ENCODE results near the gene AKR1C8. TPM values are rescaled to one million over a fixed set of nuclear protein-coding genes. Genes with fewer than 3 reads are reported as not detected.
"Not testable (repeated sequence)": the region's sequence is repeated elsewhere in the genome, so short reads cannot be mapped to it uniquely, and the experiment has no call there.

The AKR1C8 gene
- total RNA-seq, 2 experiments from 2014 or later: 0.27 to 0.50 TPM

GRCh38 chr10:5151076-5151475 is 33.9 kb downstream of the AKR1C8 start:
- DNase-seq: no peak
- peaks cover 5% of the 10 kb centered on the region for H3K27me3 Mint-ChIP-seq
- no peaks in the 10 kb centered on the region for H3K36me3 Mint-ChIP-seq (ENCODE audit: low read depth)
- ChIA-PET CTCF (interaction anchor here (0.7 kb wide), 1 partner anchor 185 kb away, joined by 3 read pairs; no protein-coding TSS in a partner anchor), POLR2A (no interaction called here)
- no peak overlapping the region for H3K4me3 Mint-ChIP-seq
- H3K4me1 Mint-ChIP-seq: no peaks in the 10 kb centered on the region
- no peak overlapping the region for H3K27ac Mint-ChIP-seq
- peaks cover 10% of the 10 kb centered on the region for H3K9me3 Mint-ChIP-seq

- H3K4me3 Mint-ChIP-seq: no peak overlapping the region
- no peak for DNase-seq
- no peaks in the 10 kb centered on the region for H3K4me1 Mint-ChIP-seq
- H3K27ac Mint-ChIP-seq: no peak overlapping the region
- peaks cover 2% of the 10 kb centered on the region for H3K27me3 Mint-ChIP-seq
- H3K36me3 Mint-ChIP-seq (ENCODE audit: low read depth): no peaks in the 10 kb centered on the region
- peaks cover 10% of the 10 kb centered on the region for H3K9me3 Mint-ChIP-seq
- ChIA-PET POLR2A (no interaction called here), CTCF (no interaction called here)
These were observed 36.3 kb downstream of the AKR1C8 start for GRCh38 chr10:5148678-5149032.

- POLR2A ChIA-PET: no interaction called here
- no peak overlapping the region for H3K4me3 Mint-ChIP-seq
- H3K27ac Mint-ChIP-seq: no peak overlapping the region
- H3K27me3 Mint-ChIP-seq: no peaks in the 10 kb centered on the region
- H3K36me3 Mint-ChIP-seq (ENCODE audit: low read depth): no peaks in the 10 kb centered on the region
- H3K4me1 Mint-ChIP-seq: no peaks in the 10 kb centered on the region
- CTCF ChIA-PET: no interaction called here
- peaks cover 10% of the 10 kb centered on the region for H3K9me3 Mint-ChIP-seq
- no peak for DNase-seq
These were observed 36.8 kb downstream of the AKR1C8 start for GRCh38 chr10:5147981-5148677.

- POLR2A ChIA-PET: no interaction called here
- Mint-ChIP-seq H3K36me3 (ENCODE audit: low read depth) (no peaks in the 10 kb centered on the region), H3K27ac (no peak overlapping the region), H3K27me3 (no peaks in the 10 kb centered on the region), H3K4me1 (no peaks in the 10 kb centered on the region), H3K9me3 (peaks cover 10% of the 10 kb centered on the region), H3K4me3 (no peak overlapping the region)
- CTCF ChIA-PET: no interaction called here
- no peak for DNase-seq
These were observed 37.5 kb downstream of the AKR1C8 start for GRCh38 chr10:5147255-5147980.

GRCh38 chr10:5146920-5147254 is 38.1 kb downstream of the AKR1C8 start:
- Mint-ChIP-seq H3K27ac (no peak overlapping the region), H3K27me3 (no peaks in the 10 kb centered on the region), H3K4me3 (no peak overlapping the region), H3K9me3 (peaks cover 10% of the 10 kb centered on the region), H3K36me3 (ENCODE audit: low read depth) (no peaks in the 10 kb centered on the region), H3K4me1 (no peaks in the 10 kb centered on the region)
- no peak for DNase-seq
- CTCF ChIA-PET: no interaction called here
- POLR2A ChIA-PET: no interaction called here

GRCh38 chr10:5143137-5143536 is 41.8 kb downstream of the AKR1C8 start:
- H3K27ac Mint-ChIP-seq: no peak overlapping the region
- H3K4me3 Mint-ChIP-seq: no peak overlapping the region
- ChIA-PET POLR2A (no interaction called here), CTCF (no interaction called here)
- no peak for DNase-seq
- H3K27me3 Mint-ChIP-seq: peaks cover 2% of the 10 kb centered on the region
- H3K9me3 Mint-ChIP-seq: peaks cover 8% of the 10 kb centered on the region
- H3K36me3 Mint-ChIP-seq (ENCODE audit: low read depth): no peaks in the 10 kb centered on the region
- no peaks in the 10 kb centered on the region for H3K4me1 Mint-ChIP-seq

- ChIA-PET CTCF (no interaction called here), POLR2A (no interaction called here)
- H3K27ac Mint-ChIP-seq: no peak overlapping the region
These were observed 42.8 kb downstream of the AKR1C8 start for GRCh38 chr10:5142199-5142598.

GRCh38 chr10:5137699-5138098 is 47.3 kb downstream of the AKR1C8 start:
- not testable (repeated sequence) for H3K4me1 Mint-ChIP-seq; H3K36me3 Mint-ChIP-seq (ENCODE audit: low read depth)
- peaks cover 22% of the 10 kb centered on the region for H3K9me3 Mint-ChIP-seq

More at GRCh38 chr10:5142199-5142598, 42.8 kb downstream of the AKR1C8 start:
- Mint-ChIP-seq H3K4me3 (no peak overlapping the region), H3K4me1 (no peaks in the 10 kb centered on the region), H3K9me3 (peaks cover 17% of the 10 kb centered on the region), H3K36me3 (ENCODE audit: low read depth) (no peaks in the 10 kb centered on the region), H3K27me3 (peaks cover 2% of the 10 kb centered on the region)
- no peak for DNase-seq

GRCh38 chr10:5136468-5137087 is 48.4 kb downstream of the AKR1C8 start:
- no peak for DNase-seq
- Mint-ChIP-seq H3K9me3 (peaks cover 22% of the 10 kb centered on the region), H3K4me3 (no peak overlapping the region), H3K27ac (no peak overlapping the region), H3K4me1 (no peaks in the 10 kb centered on the region), H3K27me3 (peaks cover 2% of the 10 kb centered on the region), H3K36me3 (ENCODE audit: low read depth) (no peaks in the 10 kb centered on the region)
- CTCF ChIA-PET: no interaction called here
- POLR2A ChIA-PET: no interaction called here

More at GRCh38 chr10:5137699-5138098, 47.3 kb downstream of the AKR1C8 start:
- DNase-seq, POLR2A ChIA-PET, H3K27ac Mint-ChIP-seq, H3K4me3 Mint-ChIP-seq, CTCF ChIA-PET, H3K27me3 Mint-ChIP-seq: not testable (repeated sequence)

GRCh38 chr10:5135581-5135980 is 49.4 kb downstream of the AKR1C8 start:
- CTCF ChIA-PET: no interaction called here
- Mint-ChIP-seq H3K27ac (no peak overlapping the region), H3K9me3 (peaks cover 22% of the 10 kb centered on the region), H3K36me3 (ENCODE audit: low read depth) (no peaks in the 10 kb centered on the region), H3K4me3 (no peak overlapping the region), H3K4me1 (no peaks in the 10 kb centered on the region), H3K27me3 (no peaks in the 10 kb centered on the region)
- POLR2A ChIA-PET: no interaction called here
- DNase-seq: no peak

- POLR2A ChIA-PET: no interaction called here
- DNase-seq: no peak
- Mint-ChIP-seq H3K9me3 (peaks cover 8% of the 10 kb centered on the region), H3K36me3 (ENCODE audit: low read depth) (no peaks in the 10 kb centered on the region), H3K4me3 (no peak overlapping the region), H3K27ac (no peak overlapping the region), H3K4me1 (no peaks in the 10 kb centered on the region), H3K27me3 (peaks cover 17% of the 10 kb centered on the region)
- CTCF ChIA-PET: no interaction called here
These were observed 59.5 kb downstream of the AKR1C8 start for GRCh38 chr10:5125315-5126044.

- Mint-ChIP-seq H3K9me3 (peaks cover 3% of the 10 kb centered on the region), H3K27me3 (peaks cover 8% of the 10 kb centered on the region), H3K4me3 (no peak overlapping the region), H3K27ac (no peak overlapping the region), H3K4me1 (no peaks in the 10 kb centered on the region), H3K36me3 (ENCODE audit: low read depth) (no peaks in the 10 kb centered on the region)
- ChIA-PET CTCF (no interaction called here), POLR2A (no interaction called here)
- DNase-seq: no peak
These were observed 61.1 kb downstream of the AKR1C8 start for GRCh38 chr10:5123886-5124285.

GRCh38 chr10:5119997-5120396 is 65.0 kb downstream of the AKR1C8 start:
- H3K27me3 Mint-ChIP-seq; H3K9me3 Mint-ChIP-seq; CTCF ChIA-PET; H3K27ac Mint-ChIP-seq; DNase-seq; H3K36me3 Mint-ChIP-seq (ENCODE audit: low read depth); H3K4me3 Mint-ChIP-seq; POLR2A ChIA-PET; H3K4me1 Mint-ChIP-seq: not testable (repeated sequence)
